A549 (cell line): Measurements from ENCODE around the gene PRKAG2. TPM values are rescaled to one million over a fixed set of nuclear protein-coding genes. Genes with fewer than 3 reads are reported as not detected.

Experiments used
- ATAC-seq, 2 experiments: fragments of 200-7000 bp in 1 of 2; fragments of >200 bp in 1 of 2; cut with Nextera tagmentation in 1 of 2; cut with Tn5 transposase in 1 of 2; 3 replicates each; pipeline versions ENCODE4 v1.8.0 to v1.9.1; 2018 to 2020; ENCODE audit warnings: mild to moderate bottlenecking in 1 of 2, moderate library complexity in 1 of 2
- CTCF ChIA-PET: fragments of 300-600 bp; sonication (Branson Sonifier 250); formaldehyde crosslinking; extraction: SDS; loops from one replicate; lab custom pipeline; 2021; ENCODE audit warnings: antibody characterized with exemption, inconsistent platforms; lab: Yijun Ruan, JAX
- POLR2A ChIA-PET: fragments of 350-600 bp; formaldehyde crosslinking; extraction: SDS; loops from one replicate; lab custom pipeline; 2021; ENCODE audit warnings: antibody characterized with exemption, inconsistent platforms; lab: Yijun Ruan, JAX
- DNase-seq, 2 experiments: peaks; one replicate each; pipeline versions ENCODE4 v3.0.0 to v3.0.0-alpha.2; 2011 to 2016; ENCODE audit warnings: low read depth in 1 of 2, low spot score in 1 of 2
- FAIRE-seq: peaks from 2 replicates; lab custom pipeline; 2011; peaks lifted over from hg19 to GRCh38; lab: Jason Lieb, UNC
- H3K27ac ChIP-seq, 2 experiments: fragments of >200 bp; sonication (Bioruptor Twin); formaldehyde crosslinking; 3 replicates each; pipeline ENCODE4 v1.5.1; 2016 to 2017
- H3K4me1 ChIP-seq: fragments of >200 bp; sonication (Bioruptor Twin); formaldehyde crosslinking; 3 replicates; pipeline ENCODE4 v1.6.1; 2016
- H3K4me2 ChIP-seq: fragments of >200 bp; sonication (Bioruptor Twin); formaldehyde crosslinking; 3 replicates; pipeline ENCODE4 v1.6.1; 2016
- H3K4me3 ChIP-seq: fragments of >200 bp; sonication (Bioruptor Twin); formaldehyde crosslinking; 3 replicates; pipeline ENCODE4 v1.5.1; 2016
- H3K9me3 ChIP-seq: fragments of >200 bp; sonication (Bioruptor Twin); formaldehyde crosslinking; 3 replicates; pipeline ENCODE4 v1.6.1; 2016
- ATOH8 ChIP-seq: fragments of 250-450 bp; sonication (Bioruptor Pico); IDR thresholded peaks from 2 replicates; pipeline ENCODE4 v1.5.0; 2020; ENCODE audit warnings: low read depth, mild to moderate bottlenecking, moderate library complexity
- CEBPB ChIP-seq, 2 experiments: fragments of >200 bp in 1 of 2; sonication (Bioruptor Twin) in 1 of 2; formaldehyde crosslinking in 1 of 2; IDR thresholded peaks; 2 replicates each; pipeline ENCODE4 v1.6.1; 2012 to 2016
- CHD4 ChIP-seq: fragments of 200-600 bp; sonication (generic); IDR thresholded peaks from 2 replicates; pipeline ENCODE4 v1.6.1; 2016; ENCODE audit warnings: antibody characterized with exemption, mild to moderate bottlenecking, borderline replicate concordance
- E2F6 ChIP-seq: IDR thresholded peaks from 2 replicates; pipeline ENCODE4 v1.6.1; 2012; ENCODE audit warnings: low read depth, borderline replicate concordance
- FOXS1 ChIP-seq: fragments of 250-450 bp; sonication (Bioruptor Pico); IDR thresholded peaks from 2 replicates; pipeline ENCODE4 v1.5.0; 2020; ENCODE audit warnings: mild to moderate bottlenecking, moderate library complexity
- GATA3 ChIP-seq: IDR thresholded peaks from 2 replicates; pipeline ENCODE4 v1.6.1; 2012; ENCODE audit warnings: borderline replicate concordance
- HOXB13 ChIP-seq: fragments of 250-450 bp; sonication (Bioruptor Pico); IDR thresholded peaks from 2 replicates; pipeline ENCODE4 v1.5.0; 2020; ENCODE audit warnings: low read depth, mild to moderate bottlenecking, moderate library complexity
- HOXB5 ChIP-seq: fragments of 250-450 bp; sonication (Bioruptor Pico); IDR thresholded peaks from 2 replicates; pipeline ENCODE4 v1.5.0; 2020; ENCODE audit warnings: mild to moderate bottlenecking, moderate library complexity
- JUN ChIP-seq, 2 experiments: fragments of >200 bp; sonication (Bioruptor Twin); formaldehyde crosslinking; IDR thresholded peaks; 2 replicates in 1 of 2; 3 replicates in 1 of 2; pipeline ENCODE4 v1.6.1; 2016 to 2017
- JUNB ChIP-seq: fragments of >200 bp; sonication (Bioruptor Twin); formaldehyde crosslinking; IDR thresholded peaks from 2 replicates; pipeline ENCODE4 v1.6.1; 2016
- KDM5A ChIP-seq: fragments of 200-600 bp; sonication (generic); IDR thresholded peaks from 2 replicates; pipeline ENCODE4 v1.6.1; 2016; ENCODE audit warnings: antibody characterized with exemption, mild to moderate bottlenecking
- MAX ChIP-seq: IDR thresholded peaks from 2 replicates; pipeline ENCODE4 v1.6.1; 2012
- MYC ChIP-seq: IDR thresholded peaks from 2 replicates; pipeline ENCODE4 v1.6.1; 2012; ENCODE audit warnings: mild to moderate bottlenecking, inconsistent platforms, low read length, improper control_type of control experiment, borderline replicate concordance
- PBX3 ChIP-seq: IDR thresholded peaks from 2 replicates; pipeline ENCODE4 v1.6.1; 2012
- PHF8 ChIP-seq: fragments of 200-600 bp; sonication (generic); IDR thresholded peaks from 2 replicates; pipeline ENCODE4 v1.6.1; 2016; ENCODE audit warnings: low read depth, mild to moderate bottlenecking, antibody characterized with exemption, moderate library complexity, borderline replicate concordance
- RAD21 ChIP-seq, 2 experiments: fragments of >200 bp in 1 of 2; sonication (Bioruptor Twin) in 1 of 2; formaldehyde crosslinking in 1 of 2; IDR thresholded peaks in 1 of 2; conservative IDR thresholded peaks in 1 of 2; 2 replicates in 1 of 2; 3 replicates in 1 of 2; pipeline ENCODE4 v1.6.1; 2012 to 2018; ENCODE audit warnings: inconsistent platforms in 1 of 2
- RFX5 ChIP-seq: fragments of 450-650 bp; IDR thresholded peaks from 2 replicates; pipeline ENCODE4 v1.7.1; 2014; ENCODE audit warnings: antibody characterized with exemption, mild to moderate bottlenecking, moderate library complexity
- SMC3 ChIP-seq: fragments of >200 bp; sonication (Bioruptor Twin); formaldehyde crosslinking; IDR thresholded peaks from 3 replicates; pipeline ENCODE4 v1.6.1; 2018; ENCODE audit warnings: inconsistent platforms
- TFCP2L1 ChIP-seq: fragments of 250-450 bp; sonication (Bioruptor Pico); IDR thresholded peaks from 2 replicates; pipeline ENCODE4 v1.5.0; 2021; ENCODE audit warnings: mild to moderate bottlenecking
- ZC3H11A ChIP-seq: fragments of 450-650 bp; IDR thresholded peaks from 2 replicates; pipeline ENCODE4 v1.6.1; 2014; ENCODE audit warnings: antibody characterized with exemption, mild to moderate bottlenecking
- ZFP36 ChIP-seq: fragments of 450-650 bp; IDR thresholded peaks from 2 replicates; pipeline ENCODE4 v1.6.1; 2014; ENCODE audit warnings: borderline replicate concordance; ENCODE audit not compliant: partially characterized antibody
- WGBS: methylation state at CpG from one replicate; pipeline ENCODE4 v1.1.6; 2017; ENCODE audit errors: missing lambda C conversion rate; 5-methylcytosine and 5-hydroxymethylcytosine counted together
- polyA plus RNA-seq, 4 experiments: library from polyadenylated mRNA; depleted of rRNA in 3 of 4; stranded (reverse); fragments of >200 nt; fragmentation: RNase III in 1 of 4; extraction: RNeasy Plus Mini Kit Qiagen cat#74134 plus additional on column Dnase treatment in 1 of 4; gene quantifications; 2 replicates in 3 of 4; 3 replicates in 1 of 4; pipeline ENCODE4 v1.2.3, GENCODE V29; 2011 to 2017
- TF ChIP-seq, protein P1 (sequence below): fragments of 450-650 bp; IDR thresholded peaks from 2 replicates; pipeline ENCODE4 v1.6.1; 2014; ENCODE audit warnings: antibody characterized with exemption
- TF ChIP-seq, protein P2 (sequence below): fragments of 200-600 bp; sonication (generic); IDR thresholded peaks from 2 replicates; pipeline ENCODE4 v1.6.1; 2016; ENCODE audit warnings: antibody characterized with exemption, mild to moderate bottlenecking, moderate library complexity

The PRKAG2 gene
- polyA plus RNA-seq, 2 of the 4 experiments (the other 2 are of a cell fraction): 26.5 to 31.7 TPM

- TF ChIP-seq, protein P1, sequence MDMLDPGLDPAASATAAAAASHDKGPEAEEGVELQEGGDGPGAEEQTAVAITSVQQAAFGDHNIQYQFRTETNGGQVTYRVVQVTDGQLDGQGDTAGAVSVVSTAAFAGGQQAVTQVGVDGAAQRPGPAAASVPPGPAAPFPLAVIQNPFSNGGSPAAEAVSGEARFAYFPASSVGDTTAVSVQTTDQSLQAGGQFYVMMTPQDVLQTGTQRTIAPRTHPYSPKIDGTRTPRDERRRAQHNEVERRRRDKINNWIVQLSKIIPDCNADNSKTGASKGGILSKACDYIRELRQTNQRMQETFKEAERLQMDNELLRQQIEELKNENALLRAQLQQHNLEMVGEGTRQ: no peak
- TF ChIP-seq PBX3: no peak
- no peak for TF ChIP-seq KDM5A
- no peak for TF ChIP-seq CEBPB (IDR thresholded peaks at IDR 0.05)
- 0 out of 2 replicates have a peak, but pooled peaks have one; percentile 20 for TF ChIP-seq MYC
- no peak for TF ChIP-seq RAD21 (conservative IDR thresholded peaks at IDR 0.05 in 1 of 2, IDR thresholded peaks at IDR 0.05 in 1 of 2)
- TF ChIP-seq SMC3: 0 out of 3 replicates have a peak, but pooled peaks have one; percentile 13
- TF ChIP-seq CHD4: no peak
- no peak for TF ChIP-seq HOXB5
- TF ChIP-seq ATOH8: no peak
- no peak for TF ChIP-seq TFCP2L1 (CRISPR knock-in tag)
- TF ChIP-seq JUNB: no peak
- peak; percentile 91 for TF ChIP-seq E2F6
- no peak for TF ChIP-seq ZC3H11A
- TF ChIP-seq FOXS1 (CRISPR knock-in tag): no peak
- no peak for TF ChIP-seq RFX5
Observed at GRCh38 chr7:151876899-151877777, at the start of gene PRKAG2 (continued).

- POLR2A ChIA-PET: no interaction called here
- peaks cover 7% of the 10 kb centered on the region; the same call in 2 of the 3 replicates for H3K4me1 ChIP-seq
- TF ChIP-seq GATA3: no peak
- TF ChIP-seq FOXS1 (CRISPR knock-in tag): no peak
- TF ChIP-seq KDM5A: no peak
- TF ChIP-seq MAX: no peak
- TF ChIP-seq HOXB13 (CRISPR knock-in tag): no peak
- TF ChIP-seq, protein P2, sequence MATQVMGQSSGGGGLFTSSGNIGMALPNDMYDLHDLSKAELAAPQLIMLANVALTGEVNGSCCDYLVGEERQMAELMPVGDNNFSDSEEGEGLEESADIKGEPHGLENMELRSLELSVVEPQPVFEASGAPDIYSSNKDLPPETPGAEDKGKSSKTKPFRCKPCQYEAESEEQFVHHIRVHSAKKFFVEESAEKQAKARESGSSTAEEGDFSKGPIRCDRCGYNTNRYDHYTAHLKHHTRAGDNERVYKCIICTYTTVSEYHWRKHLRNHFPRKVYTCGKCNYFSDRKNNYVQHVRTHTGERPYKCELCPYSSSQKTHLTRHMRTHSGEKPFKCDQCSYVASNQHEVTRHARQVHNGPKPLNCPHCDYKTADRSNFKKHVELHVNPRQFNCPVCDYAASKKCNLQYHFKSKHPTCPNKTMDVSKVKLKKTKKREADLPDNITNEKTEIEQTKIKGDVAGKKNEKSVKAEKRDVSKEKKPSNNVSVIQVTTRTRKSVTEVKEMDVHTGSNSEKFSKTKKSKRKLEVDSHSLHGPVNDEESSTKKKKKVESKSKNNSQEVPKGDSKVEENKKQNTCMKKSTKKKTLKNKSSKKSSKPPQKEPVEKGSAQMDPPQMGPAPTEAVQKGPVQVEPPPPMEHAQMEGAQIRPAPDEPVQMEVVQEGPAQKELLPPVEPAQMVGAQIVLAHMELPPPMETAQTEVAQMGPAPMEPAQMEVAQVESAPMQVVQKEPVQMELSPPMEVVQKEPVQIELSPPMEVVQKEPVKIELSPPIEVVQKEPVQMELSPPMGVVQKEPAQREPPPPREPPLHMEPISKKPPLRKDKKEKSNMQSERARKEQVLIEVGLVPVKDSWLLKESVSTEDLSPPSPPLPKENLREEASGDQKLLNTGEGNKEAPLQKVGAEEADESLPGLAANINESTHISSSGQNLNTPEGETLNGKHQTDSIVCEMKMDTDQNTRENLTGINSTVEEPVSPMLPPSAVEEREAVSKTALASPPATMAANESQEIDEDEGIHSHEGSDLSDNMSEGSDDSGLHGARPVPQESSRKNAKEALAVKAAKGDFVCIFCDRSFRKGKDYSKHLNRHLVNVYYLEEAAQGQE: no peak
- no peak for TF ChIP-seq ZFP36
- TF ChIP-seq JUN (IDR thresholded peaks at IDR 0.05): no peak
- TF ChIP-seq PHF8: no peak
- no peak for TF ChIP-seq RFX5
- TF ChIP-seq, all 56 proteins: peak for 0
- Histone ChIP-seq H3K4me3 (no peak overlapping the region), H3K27ac (no peak overlapping the region; a peak in 1 of 6 replicates), H3K4me2 (no peak overlapping the region), H3K9me3 (no peaks in the 10 kb centered on the region)
- DNase-seq (no peak), ATAC-seq (no peak), FAIRE-seq (no peak)
- WGBS: 62% methylated on average over 5 of the region's 5 CpGs
- CTCF ChIA-PET: interaction anchor here (1.3 to 1.6 kb wide), 3 partner anchors 10 to 150 kb away, joined by 3 to 5 read pairs (median 3); no protein-coding TSS in a partner anchor
Observed at GRCh38 chr7:151926336-151926712, 49.4 kb upstream of the PRKAG2 start.
